Measurements from ENCODE around the gene OPHN1.

- TF ChIP-seq CTCF (IDR thresholded peaks at IDR 0.05): no peak
- TF ChIP-seq POLR2A (IDR thresholded peaks at IDR 0.05): no peak
Measured at GRCh38 chrX:68204521-68205038, 228.7 kb downstream of the OPHN1 start.
